Esophagus muscularis mucosa (tissue), 4 donors: ENCODE measurements around the gene DYNLRB1.

ENCODE experiments used
- CTCF ChIP-seq, 3 experiments: fragments of 200-600 bp in 2 of 3; fragments of 450-650 bp in 1 of 3; sonication (generic) in 2 of 3; IDR thresholded peaks; one replicate each; pipeline ENCODE4 v1.5.1; 2017 to 2019; ENCODE audit warnings: antibody characterized with exemption in 3 of 3, mild to moderate bottlenecking in 2 of 3, moderate library complexity in 1 of 3
- EP300 ChIP-seq: sonication (generic); formaldehyde crosslinking; IDR thresholded peaks from one replicate; pipeline ENCODE4 v1.6.1; 2017; ENCODE audit warnings: antibody characterized with exemption
- POLR2A ChIP-seq: fragments of 450-650 bp; IDR thresholded peaks from one replicate; pipeline ENCODE4 v1.6.1; 2017; ENCODE audit warnings: antibody characterized with exemption, moderate library complexity, mild to moderate bottlenecking, low read depth

- TF ChIP-seq CTCF (IDR thresholded peaks at IDR 0.05) (no peak), EP300 (no peak), POLR2A (no peak)
These were observed 9.1 kb downstream of the DYNLRB1 start for GRCh38 chr20:34525342-34525708.
